Colonic mucosa (tissue), 4 donors: ENCODE measurements around the gene BRINP1. TPM values are rescaled to one million over a fixed set of nuclear protein-coding genes. Genes with fewer than 3 reads are reported as not detected.

Experiments
- DNase-seq: peaks from one replicate; pipeline ENCODE4 v3.0.0-alpha.2; 2020
- H3K27ac ChIP-seq: fragments of 200-600 bp; one replicate; pipeline ENCODE4 v1.8.0; 2021
- H3K27me3 ChIP-seq: fragments of 200-600 bp; one replicate; pipeline ENCODE4 v1.8.0; 2021
- H3K36me3 ChIP-seq: fragments of 200-600 bp; one replicate; pipeline ENCODE4 v1.8.0; 2021
- H3K4me1 ChIP-seq: fragments of 200-600 bp; one replicate; pipeline ENCODE4 v1.8.0; 2021; ENCODE audit warnings: mild to moderate bottlenecking
- H3K4me3 ChIP-seq: fragments of 200-600 bp; one replicate; pipeline ENCODE4 v1.8.0; 2021
- H3K9ac ChIP-seq, 2 donors: one replicate each; pipeline ENCODE4 v1.7.0; 2013; ENCODE audit warnings: control low read depth in 2 of 2, low read depth in 2 of 2, low read length in 2 of 2
- H3K9me3 ChIP-seq: fragments of 200-600 bp; one replicate; pipeline ENCODE4 v1.8.0; 2021
- CTCF ChIP-seq: fragments of 200-600 bp; IDR thresholded peaks from one replicate; pipeline ENCODE4 v1.8.0; 2022; ENCODE audit warnings: antibody characterized with exemption, mild to moderate bottlenecking
- intact Hi-C: fragments of 100-400 bp; cut with DNase I; formaldehyde crosslinking; loops from one replicate; pipeline ENCODE4 v1.14.1; 2022
- total RNA-seq, 2 donors: library from RNA; stranded (reverse); fragmentation: NEBNext Ultra II Directional in 1 of 2; extraction: Animal tissue kit (Norgen Biotek cat#: 25700) in 1 of 2; gene quantifications; one replicate each; pipeline ENCODE4 v1.2.1, GENCODE V29; 2021
- donor health status: healthy.
- donor health status: DM: no; HTN: no; CAD: no.
- donor health status: DM: no; HTN: no; CAD: no.

BRINP1 gene
- total RNA-seq, 2 donors from 2014 or later: 0.10 to 0.13 TPM

- Histone ChIP-seq H3K27ac (no peak overlapping the region), H3K9me3 (no peaks in the 10 kb centered on the region), H3K27me3 (no peaks in the 10 kb centered on the region), H3K36me3 (no peaks in the 10 kb centered on the region), H3K4me1 (no peaks in the 10 kb centered on the region), H3K4me3 (no peak overlapping the region), H3K9ac (no peak overlapping the region)
- no peak for DNase-seq
- no peak for TF ChIP-seq CTCF
- intact Hi-C loops: no loop called here
Measured at GRCh38 chr9:119250730-119251129, 118.5 kb downstream of the BRINP1 start.

- no peaks in the 10 kb centered on the region for H3K4me1 ChIP-seq
- no peak overlapping the region for H3K9ac ChIP-seq
- no peak overlapping the region for H3K27ac ChIP-seq
- intact Hi-C loops: no loop called here
- no peaks in the 10 kb centered on the region for H3K27me3 ChIP-seq
- H3K9me3 ChIP-seq: no peaks in the 10 kb centered on the region
- no peak for TF ChIP-seq CTCF
- no peaks in the 10 kb centered on the region for H3K36me3 ChIP-seq
- no peak for DNase-seq
- no peak overlapping the region for H3K4me3 ChIP-seq
Measured at GRCh38 chr9:119240546-119240945, 128.7 kb downstream of the BRINP1 start.

DNA sequence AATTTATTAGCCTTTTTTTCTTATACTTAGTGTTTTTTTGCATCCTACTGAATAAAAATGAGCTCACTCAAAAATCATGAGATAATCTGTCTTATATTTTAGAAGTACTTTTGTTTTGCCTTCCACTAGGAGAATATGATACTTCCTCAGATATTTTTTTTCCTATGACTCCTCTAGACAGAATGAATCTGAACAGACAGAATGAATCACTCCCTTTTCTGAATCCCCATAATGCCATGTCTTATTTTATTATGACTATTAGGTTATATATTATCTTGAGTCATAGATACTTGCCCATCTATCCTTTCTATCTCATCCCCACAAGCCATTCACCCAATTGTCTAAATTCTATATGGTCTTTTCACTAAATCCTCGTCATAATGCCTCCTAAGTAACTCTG lies 134.6 kb downstream of the BRINP1 start:
- Histone ChIP-seq H3K27me3 (no peaks in the 10 kb centered on the region), H3K36me3 (no peaks in the 10 kb centered on the region), H3K9ac (no peak overlapping the region), H3K4me3 (no peak overlapping the region), H3K4me1 (no peaks in the 10 kb centered on the region), H3K9me3 (no peaks in the 10 kb centered on the region), H3K27ac (no peak overlapping the region)
- intact Hi-C loops: no loop called here
- no peak for TF ChIP-seq CTCF
- DNase-seq: no peak

DNA sequence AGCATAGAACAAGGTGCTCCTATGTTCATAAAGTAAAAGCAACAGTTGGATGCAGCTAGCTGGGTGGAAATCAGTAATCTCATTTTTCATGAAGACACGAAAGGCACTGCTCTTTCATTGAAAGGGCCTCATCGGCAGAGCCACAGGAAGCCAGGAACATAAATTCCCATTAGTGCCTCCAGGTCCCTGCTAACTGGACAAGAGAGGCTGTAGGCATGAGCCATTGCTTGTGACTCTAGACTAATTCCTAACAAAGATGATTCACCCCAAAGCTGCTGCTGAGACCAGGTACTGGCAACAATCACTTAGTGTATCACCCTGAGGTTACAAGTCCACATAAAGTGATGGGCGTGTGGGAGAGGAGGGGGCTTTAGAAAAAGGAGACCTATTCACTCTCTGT lies 141.8 kb downstream of the BRINP1 start:
- H3K36me3 ChIP-seq: no peaks in the 10 kb centered on the region
- no peaks in the 10 kb centered on the region for H3K27me3 ChIP-seq
- DNase-seq: no peak
- intact Hi-C loops: no loop called here
- H3K9ac ChIP-seq: no peak overlapping the region
- H3K4me3 ChIP-seq: no peak overlapping the region
- H3K4me1 ChIP-seq: no peaks in the 10 kb centered on the region
- no peaks in the 10 kb centered on the region for H3K9me3 ChIP-seq
- no peak overlapping the region for H3K27ac ChIP-seq
- no peak for TF ChIP-seq CTCF

DNA sequence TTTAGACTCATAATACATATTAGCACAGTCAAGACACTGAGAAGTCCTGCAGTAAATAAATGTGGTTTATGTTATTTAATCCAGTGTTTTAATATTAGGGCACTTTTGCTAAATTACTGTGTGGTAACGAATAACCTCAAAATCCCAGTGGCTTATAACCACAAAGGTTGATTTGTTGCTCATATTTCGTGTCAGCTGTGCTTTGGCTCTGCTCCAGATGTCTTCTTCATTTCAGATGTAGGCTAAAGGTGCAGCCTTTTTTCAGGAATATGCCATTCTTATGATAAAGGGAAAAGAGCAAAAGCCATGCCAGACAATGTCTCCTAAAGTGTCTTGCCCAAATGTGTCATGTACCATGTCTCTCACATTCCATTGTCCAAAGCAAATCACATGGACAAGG lies 144.8 kb downstream of the BRINP1 start:
- Histone ChIP-seq H3K9ac (no peak overlapping the region), H3K27me3 (no peaks in the 10 kb centered on the region), H3K36me3 (no peaks in the 10 kb centered on the region), H3K4me1 (no peaks in the 10 kb centered on the region), H3K9me3 (no peaks in the 10 kb centered on the region), H3K4me3 (no peak overlapping the region), H3K27ac (no peak overlapping the region)
- intact Hi-C loops: no loop called here
- TF ChIP-seq CTCF: no peak
- DNase-seq: no peak

DNA sequence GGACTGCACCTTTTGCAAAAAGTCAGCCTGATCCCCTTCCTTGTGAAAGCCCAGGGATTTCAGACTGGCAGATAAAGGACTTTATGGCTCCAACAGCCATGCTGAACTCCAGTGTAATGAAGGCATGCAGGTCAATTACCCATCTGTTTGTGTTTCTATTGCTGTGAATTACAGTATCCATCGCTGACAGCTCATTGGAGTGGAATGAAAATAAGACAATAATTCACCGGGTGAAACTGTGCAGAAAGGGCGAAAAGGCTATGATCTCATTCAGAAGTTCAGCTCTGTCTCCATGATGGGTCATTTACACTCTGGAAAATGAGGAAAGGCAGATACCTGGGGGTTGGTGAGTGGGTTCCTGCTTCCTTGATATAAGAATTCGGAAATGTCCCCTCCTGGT lies 148.0 kb downstream of the BRINP1 start:
- Histone ChIP-seq H3K36me3 (no peaks in the 10 kb centered on the region), H3K4me3 (no peak overlapping the region), H3K9ac (no peak overlapping the region), H3K4me1 (no peaks in the 10 kb centered on the region), H3K27ac (no peak overlapping the region), H3K9me3 (no peaks in the 10 kb centered on the region), H3K27me3 (no peaks in the 10 kb centered on the region)
- DNase-seq: no peak
- intact Hi-C loops: no loop called here
- TF ChIP-seq CTCF: no peak
